OCI-LY3 (cell line): ENCODE measurements around the gene NOSTRIN.

Source experiments
- CTCF ChIP-seq: fragments of 200-600, 300-600 bp; sonication (generic); IDR thresholded peaks from 2 replicates; pipeline ENCODE4 v1.5.1; 2014; ENCODE audit warnings: antibody characterized with exemption, low read length, low read depth
- EZH2phosphoT487 ChIP-seq: fragments of 200-600 bp; shearing (Covaris generic); IDR thresholded peaks from 2 replicates; pipeline ENCODE4 v1.6.1; 2018; ENCODE audit warnings: antibody characterized with exemption, mixed run types, low read depth

- TF ChIP-seq CTCF (no peak), EZH2phosphoT487 (no peak)
These were observed 50.0 kb downstream of the NOSTRIN start for GRCh38 chr2:168852481-168852880.
